GM19035 (cell line): ENCODE data around the gene LRRC49.

Experiments
- ATAC-seq: cut with Tn5 transposase; IDR thresholded peaks from one replicate; pipeline ENCODE4 v1.9.1; 2021; ENCODE audit not compliant: unreplicated experiment

LRRC49 gene

GRCh38 chr15:71089801-71090200, 197.2 kb downstream of the LRRC49 start:
- ATAC-seq: no peak

- no peak for ATAC-seq
Observed at GRCh38 chr15:71091601-71092000, 199.0 kb downstream of the LRRC49 start.

DNA sequence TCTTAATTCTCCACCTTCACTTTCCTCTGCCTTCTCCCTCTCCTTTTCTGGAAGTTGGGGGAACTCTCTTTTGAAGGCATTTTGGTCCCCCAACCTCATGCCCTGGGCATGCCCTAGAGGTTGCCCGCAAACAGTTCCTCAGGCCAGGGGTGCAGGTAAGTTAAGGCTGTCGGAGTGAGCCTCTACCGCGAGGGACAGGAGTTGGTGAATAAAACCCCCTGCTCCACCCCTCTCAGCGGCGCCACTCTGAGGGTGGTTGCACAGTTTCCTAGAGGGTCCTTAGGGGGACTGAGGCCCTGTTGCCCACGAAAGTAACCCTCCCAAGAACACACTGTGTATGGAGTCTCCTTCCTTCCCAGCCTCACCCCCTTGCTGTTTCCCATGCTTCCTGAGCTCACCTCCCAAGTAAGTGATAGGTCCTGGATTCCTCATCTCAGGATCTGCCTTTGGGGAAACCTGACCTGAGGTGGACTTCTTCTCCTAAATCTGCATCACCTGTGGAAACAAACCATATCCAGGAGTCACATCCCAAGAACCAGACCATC, 199.5 kb downstream of the LRRC49 start:
- ATAC-seq: no peak

GRCh38 chr15:71093054-71094024, 200.7 kb downstream of the LRRC49 start:
- ATAC-seq: no peak

GRCh38 chr15:71094137-71094536, 201.5 kb downstream of the LRRC49 start:
- ATAC-seq: no peak

GRCh38 chr15:71096676-71097075, 204.1 kb downstream of the LRRC49 start:
- ATAC-seq: no peak

GRCh38 chr15:71097890-71098289, 205.3 kb downstream of the LRRC49 start:
- ATAC-seq: no peak

DNA sequence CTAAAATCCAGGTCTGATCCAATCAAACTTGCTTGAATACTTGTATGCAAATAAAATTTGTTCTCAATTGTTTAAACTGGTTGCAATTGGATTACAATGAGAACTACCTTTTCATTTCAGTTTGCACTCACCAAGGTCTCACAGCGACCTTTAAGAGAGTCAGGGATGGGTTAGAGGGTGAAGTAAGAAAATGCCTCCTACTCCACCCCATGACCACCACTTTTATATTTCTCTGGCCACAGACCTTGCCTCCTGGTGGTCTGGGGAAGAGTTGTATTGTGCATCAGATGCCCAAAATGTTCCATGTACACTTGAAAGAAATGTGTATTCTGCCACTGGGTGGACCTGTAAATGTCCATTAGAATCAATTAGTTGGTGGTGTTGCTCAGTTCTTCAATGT, 206.3 kb downstream of the LRRC49 start:
- ATAC-seq: no peak
